Measurements from ENCODE around the gene PGR.
A peak's percentile ranks its signal among the peaks of the same experiment; 100 is the strongest.

The PGR gene

GRCh38 chr11:100981196-100981824, 148.3 kb downstream of the PGR start:
- Histone ChIP-seq H3K27me3 (ENCODE audit: insufficient read depth, low read length) (no peaks in the 10 kb centered on the region), H3F3A (ENCODE audit: insufficient read depth, low read length) (no peaks in the 10 kb centered on the region), H3K4me1 (ENCODE audit: insufficient read depth, low read length, severe bottlenecking) (peaks cover 4% of the 10 kb centered on the region), H3K4me3 (ENCODE audit: low read depth, low read length, poor library complexity, severe bottlenecking) (no peak overlapping the region), H3K4me2 (ENCODE audit: low read length) (no peak overlapping the region), H3K27ac (ENCODE audit: low read depth, low read length, poor library complexity, severe bottlenecking) (no peak overlapping the region), H3K9ac (ENCODE audit: low read length) (no peak overlapping the region), H3K36me3 (ENCODE audit: insufficient read depth, low read length) (no peaks in the 10 kb centered on the region), H3K9me3 (ENCODE audit: low read length) (no peaks in the 10 kb centered on the region), H3K9me2 (ENCODE audit: low read depth, low read length) (no peaks in the 10 kb centered on the region), H2AFZ (ENCODE audit: low read length) (no peak overlapping the region), H4K20me1 (ENCODE audit: insufficient read depth, low read length) (no peaks in the 10 kb centered on the region), H3K79me2 (ENCODE audit: insufficient read depth, low read length) (no peaks in the 10 kb centered on the region)
- no peak for TF ChIP-seq CTCF (IDR thresholded peaks at IDR 0.05; ENCODE audit: low read length)
- TF ChIP-seq EZH2 (IDR thresholded peaks at IDR 0.05; ENCODE audit: borderline replicate concordance, low read length): no peak

- no peak overlapping the region for H3K4me2 ChIP-seq (ENCODE audit: low read length)
- no peaks in the 10 kb centered on the region for H3K9me3 ChIP-seq (ENCODE audit: low read length)
- peaks cover 4% of the 10 kb centered on the region for H3K4me1 ChIP-seq (ENCODE audit: insufficient read depth, low read length, severe bottlenecking)
- no peaks in the 10 kb centered on the region for H3K27me3 ChIP-seq (ENCODE audit: insufficient read depth, low read length)
- no peaks in the 10 kb centered on the region for H3K36me3 ChIP-seq (ENCODE audit: insufficient read depth, low read length)
- peak; percentile 57; the same call in 1 of the 2 replicates for TF ChIP-seq CTCF (IDR thresholded peaks at IDR 0.05; ENCODE audit: low read length)
- TF ChIP-seq EZH2 (IDR thresholded peaks at IDR 0.05; ENCODE audit: borderline replicate concordance, low read length): no peak
- H3K9ac ChIP-seq (ENCODE audit: low read length): no peak overlapping the region
- no peak overlapping the region for H3K27ac ChIP-seq (ENCODE audit: low read depth, low read length, poor library complexity, severe bottlenecking)
- H3K79me2 ChIP-seq (ENCODE audit: insufficient read depth, low read length): no peaks in the 10 kb centered on the region
- H2AFZ ChIP-seq (ENCODE audit: low read length): no peak overlapping the region
- no peak overlapping the region for H3K4me3 ChIP-seq (ENCODE audit: low read depth, low read length, poor library complexity, severe bottlenecking)
- no peaks in the 10 kb centered on the region for H4K20me1 ChIP-seq (ENCODE audit: insufficient read depth, low read length)
- H3K9me2 ChIP-seq (ENCODE audit: low read depth, low read length): no peaks in the 10 kb centered on the region
- H3F3A ChIP-seq (ENCODE audit: insufficient read depth, low read length): no peaks in the 10 kb centered on the region
These were observed 149.5 kb downstream of the PGR start for GRCh38 chr11:100980156-100980555.

Data from OCI-LY1 (cell line).